SK-N-SH treated with all-trans-retinoic acid at 6 μM for 48 hours (cell line): ENCODE measurements around the gene KRT6B.

Experiments
- BACH2 ChIP-seq: fragments of 250-450 bp; sonication (Bioruptor Pico); IDR thresholded peaks from 2 replicates; pipeline ENCODE4 v1.9.0; 2021; ENCODE audit warnings: mild to moderate bottlenecking, borderline replicate concordance
- CSDC2 ChIP-seq: fragments of 250-450 bp; sonication (Bioruptor Pico); IDR thresholded peaks from 2 replicates; pipeline ENCODE4 v1.5.0; 2020; ENCODE audit warnings: mild to moderate bottlenecking, moderate library complexity
- ESRRG ChIP-seq: fragments of 250-450 bp; sonication (Bioruptor Pico); IDR thresholded peaks from 2 replicates; pipeline ENCODE4 v1.6.1; 2021; ENCODE audit warnings: mild to moderate bottlenecking
- ZFP30 ChIP-seq: fragments of 450-650 bp; formaldehyde crosslinking; IDR thresholded peaks from 2 replicates; pipeline ENCODE4 v1.5.0; 2022; ENCODE audit warnings: mild to moderate bottlenecking, moderate library complexity
- ZNF8 ChIP-seq: fragments of 450-650 bp; formaldehyde crosslinking; IDR thresholded peaks from 2 replicates; pipeline ENCODE4 v1.5.0; 2020; ENCODE audit warnings: mild to moderate bottlenecking, moderate library complexity

DNA sequence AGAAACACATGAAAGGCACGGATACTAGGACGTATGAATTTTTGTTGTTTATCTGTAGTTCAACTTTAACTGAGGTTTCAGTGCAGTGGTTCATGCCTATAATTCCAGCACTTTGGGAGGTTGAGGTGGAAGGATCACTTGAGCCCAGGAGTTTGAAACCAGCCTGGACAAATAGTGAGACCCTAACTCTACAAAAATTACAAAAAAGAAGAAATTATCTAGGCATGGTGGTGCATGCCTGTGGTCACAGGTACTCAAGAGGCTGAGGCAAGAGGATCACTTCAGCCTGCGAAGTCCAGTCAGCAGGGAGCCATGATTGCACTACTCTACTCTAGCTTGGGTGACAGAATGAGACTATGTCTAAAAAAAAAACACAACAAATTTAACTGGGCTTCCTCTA lies 8.0 kb downstream of the KRT6B start:
- TF ChIP-seq ESRRG (CRISPR knock-in tag), result no peak
- no peak for TF ChIP-seq BACH2 (CRISPR knock-in tag)
- no peak for TF ChIP-seq ZNF8
- no peak for TF ChIP-seq ZFP30 (CRISPR knock-in tag)
- no peak for TF ChIP-seq CSDC2 (CRISPR knock-in tag)
